ENCODE results near the gene SPATA21. TPM values are rescaled to one million over a fixed set of nuclear protein-coding genes. Genes with fewer than 3 reads are reported as not detected.

SPATA21 gene
- total RNA-seq, 1 donor from 2014 or later, result not detected

GRCh38 chr1:16385659-16386453, 51.4 kb downstream of the SPATA21 start:
- H3K27me3 ChIP-seq (ENCODE audit: low read depth), result no peaks in the 10 kb centered on the region
- DNase-seq, result no peak
- intact Hi-C loops (cut with micrococcal nuclease), result no loop called here
- H3K36me3 ChIP-seq, result no peaks in the 10 kb centered on the region
- no peaks in the 10 kb centered on the region for H3K9me3 ChIP-seq (replicated peaks)
- H3K4me1 ChIP-seq, result peaks cover 75% of the 10 kb centered on the region
- no peak overlapping the region for H3K4me3 ChIP-seq
- TF ChIP-seq CTCF (IDR thresholded peaks at IDR 0.05; ENCODE audit: borderline replicate concordance), result no peak
- peak overlapping the region; percentile 65 for H3K27ac ChIP-seq (replicated peaks)

- Histone ChIP-seq H3K27me3 (ENCODE audit: low read depth) (no peaks in the 10 kb centered on the region), H3K27ac (replicated peaks) (no peak overlapping the region), H3K36me3 (no peaks in the 10 kb centered on the region), H3K9me3 (replicated peaks) (no peaks in the 10 kb centered on the region), H3K4me3 (no peak overlapping the region), H3K4me1 (peaks cover 71% of the 10 kb centered on the region)
- DNase-seq, result no peak
- intact Hi-C loops (cut with micrococcal nuclease), result no loop called here
- no peak for TF ChIP-seq CTCF (IDR thresholded peaks at IDR 0.05; ENCODE audit: borderline replicate concordance)
Observed at GRCh38 chr1:16383888-16384287, 53.3 kb downstream of the SPATA21 start.

DNA sequence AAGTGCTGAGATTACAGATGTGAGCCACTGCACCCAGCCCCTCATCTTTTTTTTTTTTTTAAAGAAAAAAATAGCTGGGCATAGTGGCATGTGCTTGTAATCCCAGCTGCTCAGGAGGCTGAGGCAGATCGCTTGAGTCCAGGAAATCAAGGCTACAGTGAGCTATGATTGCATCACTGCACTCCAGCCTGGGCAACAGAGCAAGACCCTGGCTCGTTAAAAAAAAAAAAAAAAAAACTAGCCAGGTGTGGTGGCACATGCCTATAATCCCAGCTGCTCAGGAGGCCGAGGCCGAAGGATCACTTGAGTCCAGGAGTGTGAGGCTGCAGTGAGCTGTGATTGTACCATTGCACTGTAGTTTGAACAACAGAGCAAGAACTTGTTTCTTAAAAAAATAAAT, 56.4 kb downstream of the SPATA21 start:
- Histone ChIP-seq H3K27me3 (ENCODE audit: low read depth) (no peaks in the 10 kb centered on the region), H3K9me3 (replicated peaks) (no peaks in the 10 kb centered on the region), H3K27ac (replicated peaks) (no peak overlapping the region), H3K4me3 (no peak overlapping the region), H3K4me1 (peaks cover 77% of the 10 kb centered on the region), H3K36me3 (no peaks in the 10 kb centered on the region)
- no peak for TF ChIP-seq CTCF (IDR thresholded peaks at IDR 0.05; ENCODE audit: borderline replicate concordance)
- intact Hi-C loops (cut with micrococcal nuclease), result no loop called here
- DNase-seq, result no peak

GRCh38 chr1:16378443-16378842, 58.8 kb downstream of the SPATA21 start:
- Histone ChIP-seq H3K27ac (replicated peaks) (no peak overlapping the region), H3K4me3 (no peak overlapping the region), H3K4me1 (peaks cover 76% of the 10 kb centered on the region), H3K27me3 (ENCODE audit: low read depth) (no peaks in the 10 kb centered on the region), H3K36me3 (no peaks in the 10 kb centered on the region), H3K9me3 (replicated peaks) (no peaks in the 10 kb centered on the region)
- no peak for TF ChIP-seq CTCF (IDR thresholded peaks at IDR 0.05; ENCODE audit: borderline replicate concordance)
- no peak for DNase-seq
- intact Hi-C loops (cut with micrococcal nuclease), result loop anchor here (10.0 kb wide), 1 partner anchor 46 kb away; no protein-coding TSS in a partner anchor

DNA sequence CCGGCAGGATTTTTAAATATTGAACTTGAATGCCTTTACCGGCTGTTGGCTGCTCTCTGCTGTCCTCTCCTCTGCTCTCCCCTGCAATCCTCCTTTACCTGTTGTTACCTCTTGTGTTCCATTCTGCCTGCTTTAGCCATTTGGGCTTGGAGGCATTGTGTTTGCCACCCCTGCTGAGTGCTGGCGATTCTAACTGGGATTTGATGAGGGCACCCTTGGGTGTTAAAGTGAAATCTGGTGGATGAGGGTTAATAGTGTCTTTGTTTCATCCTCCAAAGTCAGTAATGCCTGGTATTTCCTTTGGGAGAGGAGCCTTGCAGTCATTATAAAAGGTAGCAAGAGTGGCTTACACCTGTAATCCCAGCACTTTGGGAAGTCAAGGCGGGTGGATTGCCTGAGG, 60.3 kb downstream of the SPATA21 start:
- H3K4me1 ChIP-seq, result peaks cover 85% of the 10 kb centered on the region
- no peaks in the 10 kb centered on the region for H3K27me3 ChIP-seq (ENCODE audit: low read depth)
- DNase-seq, result no peak
- peak overlapping the region; percentile 86 for H3K27ac ChIP-seq (replicated peaks)
- no peaks in the 10 kb centered on the region for H3K36me3 ChIP-seq
- H3K4me3 ChIP-seq, result no peak overlapping the region
- intact Hi-C loops (cut with micrococcal nuclease), result loop anchor here (10.0 kb wide), 1 partner anchor 48 kb away; no protein-coding TSS in a partner anchor
- TF ChIP-seq CTCF (IDR thresholded peaks at IDR 0.05; ENCODE audit: borderline replicate concordance), result no peak
- no peaks in the 10 kb centered on the region for H3K9me3 ChIP-seq (replicated peaks)

Data from left ventricle myocardium inferior (tissue), 1 donor.